Measurements from ENCODE around the gene MS4A2.
"Not testable (repeated sequence)": the region's sequence is repeated elsewhere in the genome, so short reads cannot be mapped to it uniquely, and the experiment has no call there.

MS4A2 gene

GRCh38 chr11:60088364-60088763 is at the start of gene MS4A2:
Gene MS4A2, plus strand, starts transcription at chr11:60088664. Its CDS starts 102 bp downstream, at chr11:60088766.
- no peak for DNase-seq

GRCh38 chr11:60040109-60040508 is 48.4 kb upstream of the MS4A2 start, which contains the start of gene OOSP2:
Gene OOSP2, plus strand, starts transcription at chr11:60040409. Its CDS starts 51 bp downstream, at chr11:60040460.
- DNase-seq: no peak

- DNase-seq: not testable (repeated sequence)
Measured at GRCh38 chr11:60050422-60050821, 38.0 kb upstream of the MS4A2 start.

GRCh38 chr11:60050839-60051238 is 37.6 kb upstream of the MS4A2 start:
- not testable (repeated sequence) for DNase-seq

GRCh38 chr11:60056349-60056969 is 32.0 kb upstream of the MS4A2 start, which contains the start of gene MS4A3:
Gene MS4A3, plus strand, starts transcription at chr11:60056665. Its CDS starts 4,496 bp downstream, at chr11:60061161.
- no peak for DNase-seq

GRCh38 chr11:60059052-60059451 is 29.4 kb upstream of the MS4A2 start:
- no peak for DNase-seq

- DNase-seq: no peak
Measured at GRCh38 chr11:60059521-60060240, 28.8 kb upstream of the MS4A2 start.

GRCh38 chr11:60064111-60064510 is 24.4 kb upstream of the MS4A2 start:
- DNase-seq: no peak

GRCh38 chr11:60065801-60066200 is 22.7 kb upstream of the MS4A2 start:
- no peak for DNase-seq

- DNase-seq: no peak
Measured at GRCh38 chr11:60069450-60069849, 19.0 kb upstream of the MS4A2 start.

GRCh38 chr11:60071644-60072043 is 16.8 kb upstream of the MS4A2 start:
- not testable (repeated sequence) for DNase-seq

- no peak for DNase-seq
Measured at GRCh38 chr11:60077216-60077817, 11.1 kb upstream of the MS4A2 start.

- DNase-seq: no peak
Measured at GRCh38 chr11:60077981-60078380, 10.5 kb upstream of the MS4A2 start.

- no peak for DNase-seq
Measured at GRCh38 chr11:60078745-60079144, 9.7 kb upstream of the MS4A2 start.

GRCh38 chr11:60080535-60080934 is 7.9 kb upstream of the MS4A2 start:
- DNase-seq: no peak

- no peak for DNase-seq
Measured at GRCh38 chr11:60084631-60085273, 3.7 kb upstream of the MS4A2 start.

- DNase-seq: no peak
Measured at GRCh38 chr11:60085909-60086308, 2.6 kb upstream of the MS4A2 start.

- DNase-seq: no peak
Measured at GRCh38 chr11:60087239-60087638, 1.2 kb upstream of the MS4A2 start.

GRCh38 chr11:60095477-60096120 is 7.1 kb downstream of the MS4A2 start:
- no peak for DNase-seq

GRCh38 chr11:60097189-60097588 is 8.7 kb downstream of the MS4A2 start:
- DNase-seq: no peak

- DNase-seq: no peak
Measured at GRCh38 chr11:60098508-60098907, 10.0 kb downstream of the MS4A2 start.

GRCh38 chr11:60100516-60100915 is 12.1 kb downstream of the MS4A2 start:
- DNase-seq: no peak

GRCh38 chr11:60101368-60101767 is 12.9 kb downstream of the MS4A2 start:
- DNase-seq: not testable (repeated sequence)

Data from activated effector memory CD4-positive, alpha-beta T cell treated with Interleukin-2 at 50 U/mL for 16 hours (primary cell).